Measurements from ENCODE around the gene MPHOSPH6.

MPHOSPH6 gene

DNA sequence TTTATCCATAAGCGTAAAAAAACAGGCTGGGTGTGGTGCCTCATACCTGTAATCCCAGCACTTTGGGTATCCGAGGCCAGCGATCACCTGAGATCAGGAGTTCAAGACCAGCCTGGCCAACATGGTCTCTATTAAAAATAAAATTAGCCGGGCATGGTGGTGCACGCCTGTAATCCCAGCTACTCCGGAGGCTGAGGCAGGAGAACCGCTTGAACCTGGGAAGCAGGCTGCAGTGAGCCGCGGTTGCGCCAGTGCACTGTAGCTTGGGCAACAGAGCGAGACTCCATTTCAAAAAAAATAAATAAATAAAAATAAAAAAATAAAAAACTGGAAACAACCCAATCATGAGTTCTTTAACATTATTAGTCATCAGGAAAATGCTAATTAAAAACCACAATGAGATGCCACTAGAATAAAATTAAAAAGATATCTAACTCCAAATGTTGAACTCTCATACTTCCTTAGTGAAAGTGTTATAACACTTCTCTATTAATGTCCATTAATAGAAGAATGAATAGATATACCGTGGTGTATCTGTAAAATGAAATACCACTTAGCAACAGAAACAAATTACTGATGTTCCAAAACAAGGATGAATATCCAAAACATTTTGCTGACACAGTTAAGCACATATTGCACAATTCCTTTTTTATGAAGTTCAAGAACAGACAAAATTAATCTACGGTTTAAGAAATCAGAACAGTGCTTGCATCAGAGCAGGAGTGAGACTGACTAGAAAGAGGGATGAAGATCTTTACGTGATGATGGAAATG is 13.1 kb downstream of the MPHOSPH6 start:
- H3K27me3 ChIP-seq (replicated peaks; ENCODE audit: insufficient read depth, low read length): no peaks in the 10 kb centered on the region
- peaks cover 17% of the 10 kb centered on the region for H3F3A ChIP-seq (ENCODE audit: insufficient read depth, low read length)
- H3K4me3 ChIP-seq (ENCODE audit: low read length): no peak overlapping the region
- DNase-seq: no peak
- H3K79me2 ChIP-seq (ENCODE audit: low read length): peaks cover 7% of the 10 kb centered on the region
- peaks cover 8% of the 10 kb centered on the region for H3K4me1 ChIP-seq (ENCODE audit: low read length)
- H3K36me3 ChIP-seq (replicated peaks; ENCODE audit: insufficient read depth, low read length): no peaks in the 10 kb centered on the region
- H3K4me2 ChIP-seq (ENCODE audit: low read depth, low read length): peak overlapping the region; percentile 54; the same call in 1 of the 2 replicates
- H3K9me2 ChIP-seq (replicated peaks; ENCODE audit: insufficient read depth, low read length): no peaks in the 10 kb centered on the region
- H3K27ac ChIP-seq (ENCODE audit: low read length): peak overlapping the region; percentile 59; the same call in 1 of the 2 replicates
- no peaks in the 10 kb centered on the region for H4K20me1 ChIP-seq (ENCODE audit: insufficient read depth, low read length)
- no peaks in the 10 kb centered on the region for H3K9me3 ChIP-seq (replicated peaks; ENCODE audit: insufficient read depth, low read length)
- no peak for TF ChIP-seq EZH2 (optimal IDR thresholded peaks at IDR 0.05; ENCODE audit: low read depth, low read length)
- TF ChIP-seq EZH2phosphoT487 (IDR thresholded peaks at IDR 0.05; ENCODE audit: low read length): no peak
- H2AFZ ChIP-seq (ENCODE audit: low read length): no peak overlapping the region
- no peak overlapping the region for H3K9ac ChIP-seq (ENCODE audit: low read length)

DNA sequence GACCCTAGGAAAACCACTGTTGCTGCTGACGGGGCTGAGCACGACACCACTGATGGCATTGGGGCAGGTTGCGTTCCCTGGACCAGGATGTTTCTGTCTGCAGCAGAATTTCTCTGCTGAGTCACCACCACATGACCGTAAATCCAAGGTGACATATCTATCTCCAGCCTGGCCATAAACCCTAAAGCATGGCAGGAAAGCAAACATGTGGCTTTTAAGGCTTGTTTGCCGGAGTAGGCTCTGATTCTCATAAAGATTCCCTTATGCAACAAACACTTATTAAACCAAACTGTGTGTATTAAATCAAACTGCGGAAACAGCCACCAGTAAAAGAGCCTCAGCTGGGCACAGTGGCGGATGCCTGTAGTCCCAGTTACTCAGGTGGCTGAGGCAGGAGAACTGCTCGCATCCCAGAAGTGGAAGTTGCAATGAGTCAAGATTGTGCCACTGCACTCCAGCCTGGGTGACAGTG is 17.3 kb downstream of the MPHOSPH6 start:
- Histone ChIP-seq H2AFZ (ENCODE audit: low read length) (no peak overlapping the region), H3K4me3 (ENCODE audit: low read length) (no peak overlapping the region), H4K20me1 (ENCODE audit: insufficient read depth, low read length) (no peaks in the 10 kb centered on the region), H3K36me3 (replicated peaks; ENCODE audit: insufficient read depth, low read length) (no peaks in the 10 kb centered on the region), H3K9ac (ENCODE audit: low read length) (no peak overlapping the region), H3F3A (ENCODE audit: insufficient read depth, low read length) (peaks cover 5% of the 10 kb centered on the region), H3K4me1 (ENCODE audit: low read length) (peaks cover 7% of the 10 kb centered on the region), H3K4me2 (ENCODE audit: low read depth, low read length) (no peak overlapping the region), H3K27ac (ENCODE audit: low read length) (no peak overlapping the region), H3K27me3 (replicated peaks; ENCODE audit: insufficient read depth, low read length) (no peaks in the 10 kb centered on the region), H3K9me2 (replicated peaks; ENCODE audit: insufficient read depth, low read length) (no peaks in the 10 kb centered on the region), H3K79me2 (ENCODE audit: low read length) (peaks cover 7% of the 10 kb centered on the region), H3K9me3 (replicated peaks; ENCODE audit: insufficient read depth, low read length) (no peaks in the 10 kb centered on the region)
- DNase-seq: no peak
- TF ChIP-seq EZH2 (optimal IDR thresholded peaks at IDR 0.05; ENCODE audit: low read depth, low read length): no peak
- TF ChIP-seq, protein P1, sequence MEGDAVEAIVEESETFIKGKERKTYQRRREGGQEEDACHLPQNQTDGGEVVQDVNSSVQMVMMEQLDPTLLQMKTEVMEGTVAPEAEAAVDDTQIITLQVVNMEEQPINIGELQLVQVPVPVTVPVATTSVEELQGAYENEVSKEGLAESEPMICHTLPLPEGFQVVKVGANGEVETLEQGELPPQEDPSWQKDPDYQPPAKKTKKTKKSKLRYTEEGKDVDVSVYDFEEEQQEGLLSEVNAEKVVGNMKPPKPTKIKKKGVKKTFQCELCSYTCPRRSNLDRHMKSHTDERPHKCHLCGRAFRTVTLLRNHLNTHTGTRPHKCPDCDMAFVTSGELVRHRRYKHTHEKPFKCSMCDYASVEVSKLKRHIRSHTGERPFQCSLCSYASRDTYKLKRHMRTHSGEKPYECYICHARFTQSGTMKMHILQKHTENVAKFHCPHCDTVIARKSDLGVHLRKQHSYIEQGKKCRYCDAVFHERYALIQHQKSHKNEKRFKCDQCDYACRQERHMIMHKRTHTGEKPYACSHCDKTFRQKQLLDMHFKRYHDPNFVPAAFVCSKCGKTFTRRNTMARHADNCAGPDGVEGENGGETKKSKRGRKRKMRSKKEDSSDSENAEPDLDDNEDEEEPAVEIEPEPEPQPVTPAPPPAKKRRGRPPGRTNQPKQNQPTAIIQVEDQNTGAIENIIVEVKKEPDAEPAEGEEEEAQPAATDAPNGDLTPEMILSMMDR (IDR thresholded peaks at IDR 0.05; ENCODE audit: low read length): no peak
- no peak for TF ChIP-seq EZH2phosphoT487 (IDR thresholded peaks at IDR 0.05; ENCODE audit: low read length)

DNA sequence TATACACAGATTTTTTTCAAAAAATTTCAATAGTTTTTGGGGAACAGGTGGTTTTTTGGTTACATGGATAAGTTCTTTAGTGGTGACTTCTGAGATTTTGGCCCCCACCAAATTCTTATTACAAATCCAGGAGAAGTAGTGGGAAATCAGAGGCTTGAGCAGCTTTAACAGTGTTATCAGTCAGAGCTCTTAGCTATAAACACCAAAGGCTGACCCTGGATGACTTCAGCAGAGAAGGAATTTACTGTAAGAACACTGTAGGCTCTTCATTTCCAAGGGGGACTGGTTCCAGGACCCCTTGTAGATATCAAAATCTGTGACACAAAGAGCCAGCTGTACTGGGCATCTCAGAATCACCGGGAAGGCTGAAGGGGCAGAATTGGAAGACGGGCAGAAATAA is 17.8 kb downstream of the MPHOSPH6 start:
- no peaks in the 10 kb centered on the region for H4K20me1 ChIP-seq (ENCODE audit: insufficient read depth, low read length)
- H3K27ac ChIP-seq (ENCODE audit: low read length): no peak overlapping the region

More for the DNA sequence above, 17.8 kb downstream of the MPHOSPH6 start:
- peaks cover 2% of the 10 kb centered on the region for H3K4me1 ChIP-seq (ENCODE audit: low read length)
- H3K4me3 ChIP-seq (ENCODE audit: low read length): no peak overlapping the region
- H3K9me3 ChIP-seq (replicated peaks; ENCODE audit: insufficient read depth, low read length): no peaks in the 10 kb centered on the region
- H2AFZ ChIP-seq (ENCODE audit: low read length): no peak overlapping the region
- H3F3A ChIP-seq (ENCODE audit: insufficient read depth, low read length): no peaks in the 10 kb centered on the region
- TF ChIP-seq EZH2 (optimal IDR thresholded peaks at IDR 0.05; ENCODE audit: low read depth, low read length) (no peak), EZH2phosphoT487 (IDR thresholded peaks at IDR 0.05; ENCODE audit: low read length) (no peak)
- TF ChIP-seq, protein P1 (IDR thresholded peaks at IDR 0.05; ENCODE audit: low read length): no peak
- H3K36me3 ChIP-seq (replicated peaks; ENCODE audit: insufficient read depth, low read length): no peaks in the 10 kb centered on the region
- no peak for DNase-seq
- H3K27me3 ChIP-seq (replicated peaks; ENCODE audit: insufficient read depth, low read length): no peaks in the 10 kb centered on the region
- H3K9me2 ChIP-seq (replicated peaks; ENCODE audit: insufficient read depth, low read length): no peaks in the 10 kb centered on the region
- H3K4me2 ChIP-seq (ENCODE audit: low read depth, low read length): no peak overlapping the region
- no peak overlapping the region for H3K9ac ChIP-seq (ENCODE audit: low read length)
- peaks cover 7% of the 10 kb centered on the region for H3K79me2 ChIP-seq (ENCODE audit: low read length)

Measured in MM.1S (cell line).